ENCODE data around the gene SLC25A24.
"Not testable (repeated sequence)": the region's sequence is repeated elsewhere in the genome, so short reads cannot be mapped to it uniquely, and the experiment has no call there.

SLC25A24 gene

DNA sequence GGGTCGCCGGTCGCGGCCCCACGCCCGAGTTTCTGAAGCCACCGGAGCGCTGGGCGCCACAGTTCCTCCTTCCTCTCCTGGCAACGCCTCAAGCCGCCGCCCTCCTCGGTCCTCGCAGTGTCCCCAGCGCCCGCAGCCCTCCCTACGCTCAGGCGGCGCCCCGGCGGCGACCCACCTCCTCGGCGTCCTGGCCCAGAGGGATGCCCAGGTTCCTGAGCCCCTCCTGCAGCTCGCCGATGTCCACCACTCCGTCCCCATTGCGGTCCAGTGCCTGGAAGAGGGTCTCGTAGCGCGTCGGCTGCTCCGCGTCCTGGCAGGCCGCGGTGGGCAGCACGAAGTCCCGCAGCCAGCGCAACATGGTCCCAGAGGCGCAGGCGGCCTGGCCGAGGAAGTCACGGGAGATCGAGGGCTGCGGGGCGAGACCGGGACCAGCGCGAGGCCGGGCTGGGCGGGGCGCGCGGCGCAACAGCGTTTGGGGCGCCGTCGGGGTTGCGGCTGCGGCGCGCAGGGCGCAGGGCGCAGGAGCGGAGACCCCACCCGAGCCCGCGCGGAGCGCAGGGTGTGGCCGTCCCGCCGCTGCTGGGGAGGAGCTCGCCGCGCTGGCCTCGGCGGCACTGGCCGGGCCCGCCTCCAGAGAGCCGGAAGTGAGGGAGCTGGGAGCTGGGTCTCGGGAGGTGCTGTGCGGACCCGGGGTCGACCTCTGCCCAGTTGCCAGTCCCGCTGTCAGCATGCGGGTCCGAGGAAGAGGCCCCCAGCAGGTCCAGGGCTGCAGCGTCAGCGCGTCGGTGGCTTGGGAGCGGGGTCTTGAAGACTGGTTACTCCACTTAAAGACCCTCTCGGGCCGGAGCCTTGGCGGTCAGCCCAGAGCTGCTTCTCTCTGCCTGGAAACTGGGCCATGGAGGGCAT is at the start of gene SLC25A24:
Gene SLC25A24, minus strand, starts transcription at position 563 of the 906 bp plus-strand sequence. Its CDS starts 205 bp downstream, at position 358.
- no peak for TF ChIP-seq GATA1 (IDR thresholded peaks at IDR 0.05; ENCODE audit: low read depth, low read length)
- no peak for TF ChIP-seq POLR2A (IDR thresholded peaks at IDR 0.05; ENCODE audit: low read length)
- DNase-seq: peak; percentile 65 to 68

GRCh38 chr1:108243976-108244375 is 43.8 kb upstream of the SLC25A24 start, which contains the start of gene NBPF4:
TSS of gene NBPF4 (minus strand) at chr1:108244076. CDS start at chr1:108243761, 315 bp downstream.
- DNase-seq: not testable (repeated sequence)

GRCh38 chr1:108239426-108239825 is 39.3 kb upstream of the SLC25A24 start:
- not testable (repeated sequence) for DNase-seq

DNA sequence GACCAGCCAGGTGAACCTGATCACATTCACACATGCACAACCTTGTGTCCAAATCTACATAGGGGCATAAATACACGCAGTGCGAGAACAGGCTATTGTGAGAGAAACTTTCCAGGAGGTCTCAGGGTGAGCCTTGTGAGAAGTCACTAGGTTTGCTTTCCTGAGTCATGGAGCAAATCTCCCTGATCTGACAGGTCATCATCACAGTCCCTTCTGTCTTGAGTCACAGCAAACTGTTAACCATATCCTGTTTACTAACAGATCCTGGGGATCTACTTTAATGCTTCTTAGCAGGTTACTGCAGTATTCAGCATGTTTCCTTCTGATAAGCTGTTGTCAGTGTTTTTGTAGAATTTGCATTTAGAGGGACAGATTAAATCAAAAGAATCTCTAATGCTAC is 35.2 kb upstream of the SLC25A24 start:
- DNase-seq: not testable (repeated sequence)

DNA sequence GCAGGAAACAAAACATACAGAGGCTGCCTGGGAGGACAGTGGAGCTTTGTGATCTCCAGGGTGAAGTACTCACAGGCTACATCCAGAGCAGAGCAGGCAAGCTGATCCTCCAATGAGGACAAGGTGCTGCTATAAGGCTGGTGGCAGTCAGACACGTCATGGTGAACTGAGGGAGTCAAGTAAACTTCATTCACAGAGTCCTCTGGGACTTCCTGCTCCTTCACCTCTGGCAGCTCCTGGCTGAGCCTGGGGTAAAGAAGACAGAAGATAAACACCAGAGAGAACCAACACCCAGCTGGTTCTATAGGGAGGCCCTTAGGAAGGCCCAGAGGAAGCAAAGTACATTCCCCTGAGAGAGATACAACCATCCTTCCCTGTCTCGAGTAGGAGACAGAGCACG is 32.0 kb upstream of the SLC25A24 start:
- DNase-seq: not testable (repeated sequence)

GRCh38 chr1:108229976-108230375 is 29.8 kb upstream of the SLC25A24 start:
- not testable (repeated sequence) for DNase-seq

DNA sequence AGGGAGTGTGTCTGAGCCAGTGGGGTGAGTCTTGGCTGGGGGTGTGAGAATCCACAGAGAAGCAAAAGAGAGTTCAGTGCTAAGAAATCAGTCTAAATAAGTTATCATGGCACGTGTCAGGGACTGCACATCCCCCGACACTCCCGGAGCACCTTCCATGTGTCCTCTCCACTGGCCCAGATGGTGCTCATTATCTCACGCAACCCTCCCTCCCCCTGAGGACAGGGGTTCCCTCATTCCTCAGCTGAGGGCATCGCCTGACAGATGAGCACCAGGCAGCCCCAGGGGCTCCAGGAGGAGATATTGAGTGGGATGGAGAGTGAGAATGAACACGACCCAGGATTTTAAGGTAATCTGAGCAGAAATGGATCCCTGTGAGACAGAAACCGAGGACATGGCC is 27.6 kb upstream of the SLC25A24 start:
- DNase-seq: not testable (repeated sequence)

DNA sequence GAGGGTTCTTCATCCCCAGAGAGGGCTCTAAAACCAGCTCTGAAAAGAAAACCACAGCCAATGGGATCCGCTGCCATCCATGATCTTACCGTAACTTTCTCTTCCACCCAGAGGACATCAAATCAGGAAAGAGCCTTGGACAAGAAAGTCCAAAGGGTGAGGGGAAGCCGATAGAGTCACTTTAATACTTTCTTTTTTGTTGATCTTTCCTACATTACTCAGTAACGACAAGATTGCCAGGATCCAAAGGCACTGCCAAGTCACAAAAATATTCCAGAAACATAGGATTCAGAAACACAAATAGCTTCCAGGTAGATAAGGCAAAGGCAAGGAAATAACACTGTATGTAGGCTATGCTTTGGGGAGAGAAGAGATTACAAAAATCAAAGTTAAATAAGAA is 26.7 kb upstream of the SLC25A24 start:
- DNase-seq: not testable (repeated sequence)

- DNase-seq: not testable (repeated sequence)
Observed at GRCh38 chr1:108223226-108223625, 23.1 kb upstream of the SLC25A24 start.

DNA sequence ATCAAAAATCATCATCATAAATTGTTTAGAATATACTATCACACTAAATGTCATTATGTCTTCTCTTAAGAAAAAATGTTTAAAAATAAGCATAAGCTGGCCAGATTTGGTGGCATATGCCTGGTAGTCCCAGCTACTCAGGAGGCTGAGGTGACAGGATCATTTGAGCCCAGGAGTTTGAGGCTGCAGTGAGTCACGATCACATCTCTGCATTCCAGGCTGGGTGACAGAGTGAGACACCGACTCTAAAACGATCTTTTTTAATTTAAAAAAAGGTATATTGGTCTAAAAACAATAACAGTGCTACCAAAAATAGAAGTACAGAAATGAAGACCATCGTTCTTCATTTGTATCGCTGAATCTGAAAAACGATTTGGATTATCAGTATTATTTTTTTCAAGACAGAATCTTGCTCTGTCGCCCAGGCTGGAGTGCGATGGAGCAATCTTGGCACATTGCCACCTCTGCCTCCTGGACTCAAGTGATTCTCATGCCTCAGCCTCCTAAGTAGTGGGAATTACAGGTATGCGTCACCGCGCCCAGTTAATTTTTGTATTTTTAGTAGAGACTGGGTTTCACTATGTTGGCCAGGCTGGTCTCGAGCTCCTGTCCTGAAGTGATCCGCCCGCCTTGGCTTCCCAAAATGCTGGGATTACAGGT is 17.5 kb upstream of the SLC25A24 start:
- DNase-seq: not testable (repeated sequence)

GRCh38 chr1:108217007-108217406 is 16.9 kb upstream of the SLC25A24 start:
- DNase-seq: not testable (repeated sequence)

DNA sequence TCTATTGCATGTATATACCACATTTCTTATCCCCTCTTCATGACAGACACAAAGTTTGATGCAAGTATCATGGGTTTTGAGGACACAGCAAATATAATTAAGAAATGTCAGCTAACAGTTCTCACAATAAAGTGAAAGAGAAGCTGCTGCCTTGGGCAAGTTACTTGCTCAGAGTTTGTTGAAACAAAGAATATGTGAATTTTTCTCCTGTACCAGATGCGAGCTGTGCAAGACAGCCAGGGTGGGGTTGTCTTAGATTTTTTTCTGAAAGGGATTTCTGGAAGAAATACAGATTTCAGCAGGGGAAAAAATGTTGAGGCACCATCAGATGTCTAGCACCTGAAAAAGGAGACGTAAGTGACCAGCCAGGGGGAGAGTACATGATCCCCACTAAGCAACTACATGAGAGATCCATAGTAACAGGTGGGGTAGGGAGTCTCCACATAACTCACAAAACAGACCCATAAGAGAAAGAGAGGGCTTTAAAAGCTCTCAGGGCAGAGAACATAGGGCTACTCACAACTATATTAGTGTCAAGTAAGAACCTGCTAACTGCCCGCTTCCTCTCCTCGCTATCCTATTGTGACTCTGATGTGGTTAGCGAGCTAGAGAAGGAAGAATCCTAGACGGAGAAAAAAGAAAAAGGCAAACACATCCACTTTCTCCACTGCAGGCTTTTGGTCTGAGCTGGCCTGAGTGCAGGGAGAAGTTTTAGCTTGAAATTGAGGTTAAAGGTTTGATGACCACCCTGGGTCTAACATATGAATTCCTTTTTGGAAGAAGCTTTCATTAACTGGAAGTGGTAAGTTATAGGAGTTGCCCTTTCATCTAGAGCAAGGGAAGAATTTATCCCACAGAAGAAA is 16.1 kb upstream of the SLC25A24 start:
- DNase-seq: not testable (repeated sequence)

- peak; percentile 13 to 17 for DNase-seq
Observed at GRCh38 chr1:108214641-108215465, 14.7 kb upstream of the SLC25A24 start.

DNA sequence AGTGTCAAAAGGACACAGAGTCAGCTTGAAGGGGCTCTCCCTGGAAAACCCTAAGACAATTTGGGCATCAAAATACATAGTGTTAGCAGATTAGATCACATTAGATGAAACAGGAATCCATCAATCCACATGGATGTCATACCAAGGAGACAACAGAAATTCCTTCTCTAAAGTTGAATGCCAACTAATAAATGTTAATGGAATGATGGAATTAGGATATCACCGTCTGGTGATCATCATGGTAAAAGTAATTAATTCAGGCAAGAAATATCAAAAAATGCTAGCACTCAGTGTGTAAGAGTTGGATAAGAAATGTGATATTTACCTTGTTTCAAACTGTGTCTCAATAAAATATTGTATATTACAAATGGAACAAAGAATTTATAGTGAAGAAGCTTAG is 10.9 kb upstream of the SLC25A24 start:
- DNase-seq: no peak
- TF ChIP-seq POLR2A (IDR thresholded peaks at IDR 0.05; ENCODE audit: low read length) (no peak), GATA1 (IDR thresholded peaks at IDR 0.05; ENCODE audit: low read depth, low read length) (no peak)

Data from erythroblast (primary cell).